HL-60 (cell line): ENCODE measurements around the gene JMJD7.

ENCODE experiments used
- CTCF ChIP-seq: IDR thresholded peaks from one replicate; pipeline ENCODE4 v1.5.1; 2011; ENCODE audit warnings: low read length, control low read depth, inconsistent platforms; ENCODE audit not compliant: insufficient read depth
- POLR2AphosphoS5 ChIP-seq: IDR thresholded peaks from 2 replicates; pipeline ENCODE4 v1.6.1; 2012; ENCODE audit warnings: low read depth
- SPI1 ChIP-seq: IDR thresholded peaks from 2 replicates; pipeline ENCODE4 v1.6.1; 2012; ENCODE audit warnings: low read depth, mild to moderate bottlenecking, borderline replicate concordance

DNA sequence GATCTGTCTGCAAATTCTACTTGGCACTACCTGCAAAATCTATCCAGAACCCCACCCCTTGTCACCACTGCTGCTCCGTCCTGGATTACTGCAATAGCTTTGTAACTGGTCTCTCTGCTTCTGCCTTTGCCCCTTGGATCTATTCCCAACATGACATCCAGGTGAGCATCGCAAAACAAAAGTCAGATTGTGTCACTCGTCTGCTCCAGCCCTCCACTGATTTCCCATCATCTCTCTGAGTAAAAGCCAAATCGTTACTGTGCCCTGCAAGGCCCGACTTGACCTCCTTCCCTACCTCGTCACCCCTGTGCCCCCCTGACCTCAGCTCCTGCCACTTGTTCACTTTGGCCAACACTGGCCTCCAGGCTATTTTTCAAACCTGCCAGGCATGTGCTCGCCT lies 56.6 kb downstream of the JMJD7 start:
- TF ChIP-seq CTCF (no peak), POLR2AphosphoS5 (no peak), SPI1 (no peak)
